ENCODE data around the gene ZFC3H1. TPM values are rescaled to one million over a fixed set of nuclear protein-coding genes. Genes with fewer than 3 reads are reported as not detected.

ZFC3H1 gene
- total RNA-seq, 4 donors from 2014 or later: 12.6 to 80.7 (median 51.2) TPM

DNA sequence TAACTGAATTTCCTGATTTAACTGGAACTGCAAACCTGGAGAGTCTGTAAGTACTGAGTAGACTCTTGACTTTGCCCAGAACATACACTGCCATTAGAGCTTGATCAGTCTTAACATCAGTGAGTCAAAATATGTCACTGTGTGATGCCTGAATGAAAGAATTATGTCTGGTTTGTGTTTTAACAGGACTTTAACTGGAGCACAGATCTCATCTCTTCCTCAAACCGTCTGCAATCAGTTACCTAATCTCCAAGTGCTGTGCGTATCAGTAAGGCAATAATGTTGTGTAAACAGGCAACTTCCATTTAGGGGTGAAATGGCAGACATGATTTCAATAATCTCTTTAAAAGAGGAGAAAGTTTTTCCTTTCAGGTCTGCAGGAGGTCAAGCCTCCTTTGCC is 97.0 kb downstream of the ZFC3H1 start:
- no peak overlapping the region for H3K27ac ChIP-seq
- H3K4me1 ChIP-seq: no peaks in the 10 kb centered on the region
- no peak overlapping the region for H3K4me3 ChIP-seq
- intact Hi-C loops (cut with DNase I; ENCODE audit: low total_unique reads): no loop called here
- no peaks in the 10 kb centered on the region for H3K36me3 ChIP-seq
- no peak for TF ChIP-seq POLR2A (IDR thresholded peaks at IDR 0.05)
- TF ChIP-seq, protein P1, sequence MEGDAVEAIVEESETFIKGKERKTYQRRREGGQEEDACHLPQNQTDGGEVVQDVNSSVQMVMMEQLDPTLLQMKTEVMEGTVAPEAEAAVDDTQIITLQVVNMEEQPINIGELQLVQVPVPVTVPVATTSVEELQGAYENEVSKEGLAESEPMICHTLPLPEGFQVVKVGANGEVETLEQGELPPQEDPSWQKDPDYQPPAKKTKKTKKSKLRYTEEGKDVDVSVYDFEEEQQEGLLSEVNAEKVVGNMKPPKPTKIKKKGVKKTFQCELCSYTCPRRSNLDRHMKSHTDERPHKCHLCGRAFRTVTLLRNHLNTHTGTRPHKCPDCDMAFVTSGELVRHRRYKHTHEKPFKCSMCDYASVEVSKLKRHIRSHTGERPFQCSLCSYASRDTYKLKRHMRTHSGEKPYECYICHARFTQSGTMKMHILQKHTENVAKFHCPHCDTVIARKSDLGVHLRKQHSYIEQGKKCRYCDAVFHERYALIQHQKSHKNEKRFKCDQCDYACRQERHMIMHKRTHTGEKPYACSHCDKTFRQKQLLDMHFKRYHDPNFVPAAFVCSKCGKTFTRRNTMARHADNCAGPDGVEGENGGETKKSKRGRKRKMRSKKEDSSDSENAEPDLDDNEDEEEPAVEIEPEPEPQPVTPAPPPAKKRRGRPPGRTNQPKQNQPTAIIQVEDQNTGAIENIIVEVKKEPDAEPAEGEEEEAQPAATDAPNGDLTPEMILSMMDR (IDR thresholded peaks at IDR 0.05): no peak
- no peaks in the 10 kb centered on the region for H3K9me3 ChIP-seq
- no peak for DNase-seq
- H3K27me3 ChIP-seq: no peaks in the 10 kb centered on the region

DNA sequence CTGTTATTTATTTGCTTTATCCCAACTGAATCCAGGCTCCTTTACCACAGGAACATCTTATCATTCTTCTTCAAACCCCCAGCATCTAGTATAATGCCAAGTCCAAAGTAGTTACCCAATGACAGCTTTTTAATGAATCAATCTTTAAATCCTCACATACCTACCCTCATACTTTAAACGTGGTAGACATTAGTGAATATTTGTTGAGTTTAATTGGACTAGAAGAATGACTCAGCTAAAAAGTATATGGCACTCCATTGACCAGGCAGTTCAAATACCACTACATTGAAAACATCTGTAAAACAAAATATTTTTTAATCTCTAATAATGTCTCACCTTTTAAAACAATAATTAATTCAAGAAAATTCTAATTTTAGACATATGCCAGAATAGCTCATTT is 98.1 kb downstream of the ZFC3H1 start:
- no peaks in the 10 kb centered on the region for H3K4me1 ChIP-seq
- DNase-seq: no peak
- TF ChIP-seq, protein P1 (IDR thresholded peaks at IDR 0.05): no peak
- TF ChIP-seq POLR2A (IDR thresholded peaks at IDR 0.05): no peak
- H3K27ac ChIP-seq: no peak overlapping the region
- no peak overlapping the region for H3K4me3 ChIP-seq
- H3K36me3 ChIP-seq: no peaks in the 10 kb centered on the region
- intact Hi-C loops (cut with DNase I; ENCODE audit: low total_unique reads): no loop called here
- H3K9me3 ChIP-seq: no peaks in the 10 kb centered on the region
- no peaks in the 10 kb centered on the region for H3K27me3 ChIP-seq

DNA sequence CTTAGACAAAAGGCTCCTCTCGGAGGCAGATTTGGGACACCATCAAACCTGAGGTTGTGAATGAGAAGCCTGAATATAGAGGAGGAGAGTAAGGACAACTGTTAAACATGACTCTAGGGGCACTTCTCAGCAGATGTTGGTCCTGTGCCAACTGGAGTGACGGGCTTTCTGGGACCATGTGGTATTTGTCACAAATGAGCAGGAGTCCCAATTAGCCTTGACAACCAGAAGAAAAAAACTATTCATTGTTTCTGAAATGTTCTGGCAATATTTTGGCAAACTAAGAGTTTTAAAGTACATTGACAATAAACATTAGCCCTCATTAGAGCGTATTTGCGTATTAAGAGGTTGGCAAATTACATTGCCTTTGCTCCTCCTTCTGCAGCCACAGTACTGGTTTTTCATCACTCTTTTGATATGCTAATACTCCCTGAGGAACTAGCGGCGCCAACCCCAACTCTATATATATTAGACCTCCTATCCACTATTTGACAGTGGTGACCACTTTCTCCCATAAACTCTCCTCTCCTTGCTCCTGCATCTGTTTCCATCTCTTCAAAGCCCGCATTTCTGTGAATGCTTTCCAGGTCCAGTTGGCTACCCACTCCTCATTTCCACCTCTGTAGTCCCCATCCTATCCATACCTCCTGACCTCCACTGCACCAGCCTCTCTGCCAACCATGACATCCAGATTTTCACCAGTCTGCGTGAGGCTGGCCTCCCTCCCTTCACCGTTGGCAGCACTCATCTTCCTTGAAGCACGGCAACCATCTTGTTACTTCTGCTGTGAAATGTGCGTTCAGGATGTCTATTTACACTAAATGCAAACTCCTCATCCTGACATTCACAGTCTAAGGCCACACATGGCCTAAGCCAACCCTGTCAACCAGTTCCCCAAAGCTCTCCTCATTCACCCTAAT is 100.7 kb downstream of the ZFC3H1 start:
- intact Hi-C loops (cut with DNase I; ENCODE audit: low total_unique reads): no loop called here
- DNase-seq: no peak
- Histone ChIP-seq H3K27ac (no peak overlapping the region), H3K4me3 (no peak overlapping the region), H3K36me3 (no peaks in the 10 kb centered on the region), H3K27me3 (no peaks in the 10 kb centered on the region), H3K4me1 (no peaks in the 10 kb centered on the region), H3K9me3 (no peaks in the 10 kb centered on the region)
- TF ChIP-seq, protein P1 (IDR thresholded peaks at IDR 0.05): no peak
- TF ChIP-seq POLR2A (IDR thresholded peaks at IDR 0.05): no peak

Small RNA genes lying within 50 kb of the gene (small RNA-seq; reads per million reads assigned to genes)
- gene RF00560: not detected

Other genes with a start within 250 kb of the ZFC3H1 start
- 10 to 100 TPM in 1 of 4 donors, under 1 TPM in 3; under 0.01 to 34.5 (median 0.43) TPM for gene LGR5, start 224.1 kb downstream of the ZFC3H1 start, total RNA-seq
- 10 to 100 TPM in 1 of 4 donors, 1 to 10 TPM in 2, under 1 TPM in 1; 0.88 to 12.8 (median 5.4) TPM for gene THAP2, start 453 bp upstream of the ZFC3H1 start, total RNA-seq
- gene TMEM19, start 22.2 kb upstream of the ZFC3H1 start, total RNA-seq: 10 to 100 TPM; 10.6 to 35.9 (median 20.1) TPM
- gene RAB21, start 91.0 kb upstream of the ZFC3H1 start, total RNA-seq: 10 to 100 TPM; 10.6 to 72.7 (median 24.5) TPM
- 10 to 100 TPM; 45.9 to 70.7 (median 57.1) TPM for gene TBC1D15, start 175.9 kb upstream of the ZFC3H1 start, total RNA-seq

All from uterus (tissue), 4 donors.